ENCODE results near the gene GYPE.
"Not testable (repeated sequence)": the region's sequence is repeated elsewhere in the genome, so short reads cannot be mapped to it uniquely, and the experiment has no call there.

Gene GYPE

GRCh38 chr4:143905440-143905839, at the start of gene GYPE:
GYPE (minus strand) TSS chr4:143905559; CDS start chr4:143905507, 52 bp downstream.
- DNase-seq: not testable (repeated sequence)

- DNase-seq: not testable (repeated sequence)
Observed at GRCh38 chr4:143951458-143951972, 46.2 kb upstream of the GYPE start.

- DNase-seq: not testable (repeated sequence)
Observed at GRCh38 chr4:143950967-143951366, 45.6 kb upstream of the GYPE start.

GRCh38 chr4:143950185-143950584, 44.8 kb upstream of the GYPE start:
- DNase-seq: not testable (repeated sequence)

- DNase-seq: not testable (repeated sequence)
Observed at GRCh38 chr4:143947493-143947892, 42.1 kb upstream of the GYPE start.

- DNase-seq: not testable (repeated sequence)
Observed at GRCh38 chr4:143940708-143941107, 35.3 kb upstream of the GYPE start.

GRCh38 chr4:143939528-143939927, 34.2 kb upstream of the GYPE start:
- DNase-seq: no peak

- DNase-seq: not testable (repeated sequence)
Observed at GRCh38 chr4:143938890-143939289, 33.5 kb upstream of the GYPE start.

- no peak for DNase-seq
Observed at GRCh38 chr4:143921181-143921580, 15.8 kb upstream of the GYPE start.

GRCh38 chr4:143916485-143916884, 11.1 kb upstream of the GYPE start:
- DNase-seq: not testable (repeated sequence)

- DNase-seq: not testable (repeated sequence)
Observed at GRCh38 chr4:143912478-143912877, 7.1 kb upstream of the GYPE start.

GRCh38 chr4:143911528-143912417, 6.4 kb upstream of the GYPE start:
- DNase-seq: peak; percentile 56

GRCh38 chr4:143910906-143911305, 5.5 kb upstream of the GYPE start:
- not testable (repeated sequence) for DNase-seq

- DNase-seq: peak; percentile 23
Observed at GRCh38 chr4:143907811-143908210, 2.5 kb upstream of the GYPE start.

GRCh38 chr4:143904431-143904830, 928 bp downstream of the GYPE start:
- DNase-seq: not testable (repeated sequence)

GRCh38 chr4:143890323-143890722, 15.0 kb downstream of the GYPE start:
- not testable (repeated sequence) for DNase-seq

- DNase-seq: not testable (repeated sequence)
Observed at GRCh38 chr4:143888189-143888588, 17.2 kb downstream of the GYPE start.

- not testable (repeated sequence) for DNase-seq
Observed at GRCh38 chr4:143884965-143885364, 20.4 kb downstream of the GYPE start.

- DNase-seq: no peak
Observed at GRCh38 chr4:143883529-143883928, 21.8 kb downstream of the GYPE start.

GRCh38 chr4:143882892-143883291, 22.5 kb downstream of the GYPE start:
- peak; percentile 10 for DNase-seq

- not testable (repeated sequence) for DNase-seq
Observed at GRCh38 chr4:143879561-143879960, 25.8 kb downstream of the GYPE start.

- not testable (repeated sequence) for DNase-seq
Observed at GRCh38 chr4:143875357-143875756, 30.0 kb downstream of the GYPE start.

GRCh38 chr4:143870523-143871268, 34.7 kb downstream of the GYPE start:
- DNase-seq: not testable (repeated sequence)

All from retina (tissue), 1 donor.